ENCODE measurements around the gene PABPC3. TPM values are rescaled to one million over a fixed set of nuclear protein-coding genes. Genes with fewer than 3 reads are reported as not detected.

Gene PABPC3
- total and polyA plus RNA-seq, 5 experiments from 2014 or later: 0.07 to 1.1 (median 0.16) TPM

Other genes with a start within 250 kb of the PABPC3 start
- gene AMER2, start 76.2 kb downstream of the PABPC3 start, total RNA-seq: not detected
- under 1 TPM in 1 of 3 donors, not detected in 2; 0.14 TPM for gene AMER2, start 76.2 kb downstream of the PABPC3 start, polyA plus RNA-seq
- 10 to 100 TPM; 17.5 to 19.7 TPM for gene MTMR6, start 191.4 kb downstream of the PABPC3 start, total RNA-seq
- 10 to 100 TPM; 15.0 to 15.3 (median 15.0) TPM for gene MTMR6, start 191.4 kb downstream of the PABPC3 start, polyA plus RNA-seq
- 10 to 100 TPM; 39.5 to 39.8 TPM for gene NUP58, start 205.5 kb downstream of the PABPC3 start, total RNA-seq
- gene NUP58, start 205.5 kb downstream of the PABPC3 start, polyA plus RNA-seq: 10 to 100 TPM; 12.6 to 14.1 (median 13.6) TPM

Measured in naive thymus-derived CD8-positive, alpha-beta T cell (primary cell).